ENCODE measurements around the gene BNC1.
A peak's percentile ranks its signal among the peaks of the same experiment; 100 is the strongest.

BNC1 gene, protein sequence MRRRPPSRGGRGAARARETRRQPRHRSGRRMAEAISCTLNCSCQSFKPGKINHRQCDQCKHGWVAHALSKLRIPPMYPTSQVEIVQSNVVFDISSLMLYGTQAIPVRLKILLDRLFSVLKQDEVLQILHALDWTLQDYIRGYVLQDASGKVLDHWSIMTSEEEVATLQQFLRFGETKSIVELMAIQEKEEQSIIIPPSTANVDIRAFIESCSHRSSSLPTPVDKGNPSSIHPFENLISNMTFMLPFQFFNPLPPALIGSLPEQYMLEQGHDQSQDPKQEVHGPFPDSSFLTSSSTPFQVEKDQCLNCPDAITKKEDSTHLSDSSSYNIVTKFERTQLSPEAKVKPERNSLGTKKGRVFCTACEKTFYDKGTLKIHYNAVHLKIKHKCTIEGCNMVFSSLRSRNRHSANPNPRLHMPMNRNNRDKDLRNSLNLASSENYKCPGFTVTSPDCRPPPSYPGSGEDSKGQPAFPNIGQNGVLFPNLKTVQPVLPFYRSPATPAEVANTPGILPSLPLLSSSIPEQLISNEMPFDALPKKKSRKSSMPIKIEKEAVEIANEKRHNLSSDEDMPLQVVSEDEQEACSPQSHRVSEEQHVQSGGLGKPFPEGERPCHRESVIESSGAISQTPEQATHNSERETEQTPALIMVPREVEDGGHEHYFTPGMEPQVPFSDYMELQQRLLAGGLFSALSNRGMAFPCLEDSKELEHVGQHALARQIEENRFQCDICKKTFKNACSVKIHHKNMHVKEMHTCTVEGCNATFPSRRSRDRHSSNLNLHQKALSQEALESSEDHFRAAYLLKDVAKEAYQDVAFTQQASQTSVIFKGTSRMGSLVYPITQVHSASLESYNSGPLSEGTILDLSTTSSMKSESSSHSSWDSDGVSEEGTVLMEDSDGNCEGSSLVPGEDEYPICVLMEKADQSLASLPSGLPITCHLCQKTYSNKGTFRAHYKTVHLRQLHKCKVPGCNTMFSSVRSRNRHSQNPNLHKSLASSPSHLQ

DNA sequence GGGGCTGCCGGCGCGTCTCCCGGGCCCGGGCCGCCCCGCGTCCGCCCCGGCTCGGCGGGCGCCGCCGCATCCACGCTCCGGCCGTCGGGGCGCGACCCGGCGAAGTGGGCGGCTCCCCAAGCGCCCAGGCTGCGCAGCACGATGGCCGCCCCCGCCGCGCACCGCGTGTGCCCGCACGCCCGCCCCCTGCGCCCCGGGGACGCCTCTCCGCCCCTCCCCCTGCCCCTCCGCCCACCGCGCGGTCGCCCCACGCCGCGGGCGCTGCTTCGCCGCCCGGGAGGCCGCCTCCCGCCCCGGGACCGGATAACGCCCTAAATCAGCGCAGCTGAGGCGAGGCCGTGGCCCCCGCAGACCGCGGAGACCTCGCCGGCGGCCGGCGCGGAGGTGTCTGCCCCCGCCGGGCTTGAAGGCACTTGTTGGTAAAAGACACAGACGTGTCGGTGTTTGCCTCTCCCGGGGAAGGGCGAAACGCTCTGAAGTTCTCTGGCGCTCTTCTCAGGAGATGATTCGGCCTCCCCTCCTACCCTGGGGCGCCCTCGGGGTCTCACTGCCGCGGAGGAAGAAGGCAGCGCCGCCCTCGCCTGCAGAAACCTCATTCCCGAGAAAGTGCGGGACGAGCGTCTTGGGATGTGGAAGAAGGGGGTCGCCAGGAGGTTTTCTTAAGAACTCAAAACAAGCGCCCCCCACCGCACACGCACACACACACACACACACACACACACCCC, at the start of gene BNC1:
Gene BNC1 (minus strand): TSS at position 106 of the 725 bp plus-strand sequence. CDS start 36 bp downstream, at position 70.
- TF ChIP-seq, protein P1, sequence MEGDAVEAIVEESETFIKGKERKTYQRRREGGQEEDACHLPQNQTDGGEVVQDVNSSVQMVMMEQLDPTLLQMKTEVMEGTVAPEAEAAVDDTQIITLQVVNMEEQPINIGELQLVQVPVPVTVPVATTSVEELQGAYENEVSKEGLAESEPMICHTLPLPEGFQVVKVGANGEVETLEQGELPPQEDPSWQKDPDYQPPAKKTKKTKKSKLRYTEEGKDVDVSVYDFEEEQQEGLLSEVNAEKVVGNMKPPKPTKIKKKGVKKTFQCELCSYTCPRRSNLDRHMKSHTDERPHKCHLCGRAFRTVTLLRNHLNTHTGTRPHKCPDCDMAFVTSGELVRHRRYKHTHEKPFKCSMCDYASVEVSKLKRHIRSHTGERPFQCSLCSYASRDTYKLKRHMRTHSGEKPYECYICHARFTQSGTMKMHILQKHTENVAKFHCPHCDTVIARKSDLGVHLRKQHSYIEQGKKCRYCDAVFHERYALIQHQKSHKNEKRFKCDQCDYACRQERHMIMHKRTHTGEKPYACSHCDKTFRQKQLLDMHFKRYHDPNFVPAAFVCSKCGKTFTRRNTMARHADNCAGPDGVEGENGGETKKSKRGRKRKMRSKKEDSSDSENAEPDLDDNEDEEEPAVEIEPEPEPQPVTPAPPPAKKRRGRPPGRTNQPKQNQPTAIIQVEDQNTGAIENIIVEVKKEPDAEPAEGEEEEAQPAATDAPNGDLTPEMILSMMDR (IDR thresholded peaks at IDR 0.05; ENCODE audit: low read depth, low read length), result no peak
- no peak for DNase-seq (ENCODE audit: extremely low read depth, low read depth)

DNA sequence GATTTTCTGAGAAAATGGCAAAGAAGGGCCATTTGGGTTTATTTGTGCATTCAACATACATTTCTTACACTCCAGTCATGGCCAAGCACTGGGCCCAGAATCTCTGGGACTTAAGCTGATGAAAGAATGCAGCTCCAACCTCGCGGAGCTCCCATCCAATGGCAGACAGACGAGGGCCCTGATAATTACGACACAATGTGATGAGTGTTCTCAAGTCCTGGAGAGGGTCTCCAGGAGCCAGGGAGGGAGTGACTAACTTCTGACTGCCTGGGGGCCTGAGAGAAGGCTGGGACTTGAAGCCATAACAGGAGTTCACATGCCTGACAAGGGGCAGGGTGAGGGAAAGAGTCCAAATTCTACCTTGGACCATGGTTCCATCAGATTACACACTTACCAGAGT, 42.6 kb upstream of the BNC1 start:
- TF ChIP-seq, protein P1 (IDR thresholded peaks at IDR 0.05; ENCODE audit: low read depth, low read length), result no peak
- DNase-seq (ENCODE audit: extremely low read depth, low read depth), result no peak

DNA sequence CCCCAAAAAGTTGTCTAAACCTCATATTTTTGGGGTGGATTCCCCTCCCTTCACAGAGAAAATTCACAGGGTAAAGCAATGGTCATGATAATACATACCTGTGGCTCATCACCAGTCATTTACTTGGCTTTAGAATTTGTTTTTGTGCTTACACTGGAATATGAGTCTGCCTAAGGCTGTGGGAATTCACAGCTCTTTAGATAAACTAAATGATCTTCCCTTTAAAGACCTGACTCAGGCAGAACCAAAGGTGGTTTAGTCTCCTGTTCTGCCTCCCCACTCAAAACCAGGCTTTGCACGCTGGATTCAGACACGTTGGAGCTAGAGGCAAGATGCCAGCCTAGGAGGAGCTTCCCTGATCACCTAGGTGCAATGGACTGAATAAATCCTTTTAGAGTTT, 40.3 kb upstream of the BNC1 start:
- TF ChIP-seq, protein P1 (IDR thresholded peaks at IDR 0.05; ENCODE audit: low read depth, low read length), result no peak
- no peak for DNase-seq (ENCODE audit: extremely low read depth, low read depth)

DNA sequence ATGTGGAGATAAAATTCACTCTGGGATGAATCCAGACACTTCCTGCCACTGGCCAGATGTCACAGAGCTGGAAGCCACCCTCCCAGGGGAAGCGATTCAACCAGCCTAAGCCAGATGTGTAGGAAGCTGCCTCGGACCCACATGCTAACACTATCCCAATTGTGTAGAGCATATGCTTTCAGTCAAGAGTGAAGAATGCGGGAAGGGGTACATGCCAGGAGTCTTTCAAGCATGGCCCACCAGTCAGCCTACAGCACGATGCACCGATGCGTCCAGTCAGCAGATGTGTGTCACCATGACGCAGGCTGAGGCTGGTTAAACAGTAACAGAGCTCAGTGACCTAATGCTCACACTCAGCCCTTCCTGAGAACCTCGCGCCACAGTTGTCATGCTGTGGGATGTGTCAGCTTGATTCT, 38.8 kb upstream of the BNC1 start:
- peak; percentile 83 for DNase-seq (ENCODE audit: extremely low read depth, low read depth)
- TF ChIP-seq, protein P1 (IDR thresholded peaks at IDR 0.05; ENCODE audit: low read depth, low read length), result no peak

DNA sequence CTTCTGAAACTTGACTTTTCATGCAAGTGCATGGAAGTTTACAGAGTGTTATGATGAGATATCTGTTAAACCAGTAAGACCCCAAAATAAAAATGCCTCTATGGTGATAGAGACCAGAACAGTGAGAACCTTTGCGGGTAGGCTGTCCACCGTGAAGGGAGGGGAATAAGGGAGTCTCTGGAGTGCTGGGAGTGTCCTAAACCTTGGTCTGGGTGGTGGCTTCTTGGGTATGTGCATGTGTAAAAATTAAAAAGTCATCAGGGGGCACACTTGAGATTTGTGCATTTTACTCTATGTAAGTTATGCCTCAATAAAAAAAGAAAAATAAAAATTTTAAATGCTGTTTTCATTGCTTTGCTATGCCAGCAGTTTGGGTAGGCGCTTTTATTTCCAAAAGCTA, 38.2 kb upstream of the BNC1 start:
- no peak for DNase-seq (ENCODE audit: extremely low read depth, low read depth)
- TF ChIP-seq, protein P1 (IDR thresholded peaks at IDR 0.05; ENCODE audit: low read depth, low read length), result no peak

DNA sequence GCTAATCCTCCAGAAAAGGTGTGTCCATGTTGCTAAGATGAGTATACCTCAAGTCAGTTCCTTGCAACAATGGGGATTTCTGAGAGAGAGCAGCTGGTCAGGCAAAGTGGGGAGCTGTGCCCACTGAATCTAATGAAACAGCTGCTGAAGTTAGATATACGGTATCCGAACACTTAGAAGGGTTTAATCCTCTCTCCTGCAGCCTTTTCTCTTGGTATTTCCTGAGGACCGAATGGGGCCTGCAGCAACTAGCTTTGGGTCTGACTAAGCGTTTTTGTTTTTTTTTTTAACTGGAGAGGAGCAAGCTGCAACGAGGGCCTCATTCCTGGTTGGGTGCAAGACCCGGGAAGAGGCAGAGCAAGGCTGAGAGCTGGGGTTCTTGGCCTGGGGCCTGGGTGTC, 37.6 kb upstream of the BNC1 start:
- TF ChIP-seq, protein P1 (IDR thresholded peaks at IDR 0.05; ENCODE audit: low read depth, low read length), result no peak
- DNase-seq (ENCODE audit: extremely low read depth, low read depth), result no peak

Measured in AG09319 (cell line).